ENCODE data around the gene VEZF1. TPM values are rescaled to one million over a fixed set of nuclear protein-coding genes. Genes with fewer than 3 reads are reported as not detected.

VEZF1 gene
- total and polyA plus RNA-seq, 2 experiments from 2014 or later: 36.0 to 67.7 TPM

- peaks cover 13% of the 10 kb centered on the region for H3K4me1 ChIP-seq (ENCODE audit: insufficient read depth)
- ATAC-seq (no peak), DNase-seq (ENCODE audit: low spot score) (no peak)
- H3K4me2 ChIP-seq: no peak overlapping the region
- no peaks in the 10 kb centered on the region for H3K79me2 ChIP-seq (replicated peaks; ENCODE audit: insufficient read depth)
- H3K9me2 ChIP-seq (ENCODE audit: insufficient read depth): no peaks in the 10 kb centered on the region
- H3K4me3 ChIP-seq: no peak overlapping the region
- Mint-ChIP-seq H3K36me3 (ENCODE audit: low read depth) (no peaks in the 10 kb centered on the region), H3K27me3 (ENCODE audit: insufficient read depth, low read depth, poor library complexity) (peaks cover 13% of the 10 kb centered on the region), H3K27ac (no peak overlapping the region), H3K4me3 (no peak overlapping the region), H3K4me1 (peaks cover 29% of the 10 kb centered on the region), H3K9me3 (no peaks in the 10 kb centered on the region)
- no peak overlapping the region for H2AFZ ChIP-seq
- H4K20me1 ChIP-seq (replicated peaks; ENCODE audit: insufficient read depth): no peaks in the 10 kb centered on the region
- H3K27ac ChIP-seq (ENCODE audit: low read depth): no peak overlapping the region
- no peaks in the 10 kb centered on the region for H3K36me3 ChIP-seq (ENCODE audit: insufficient read depth)
- TF ChIP-seq, protein P1, sequence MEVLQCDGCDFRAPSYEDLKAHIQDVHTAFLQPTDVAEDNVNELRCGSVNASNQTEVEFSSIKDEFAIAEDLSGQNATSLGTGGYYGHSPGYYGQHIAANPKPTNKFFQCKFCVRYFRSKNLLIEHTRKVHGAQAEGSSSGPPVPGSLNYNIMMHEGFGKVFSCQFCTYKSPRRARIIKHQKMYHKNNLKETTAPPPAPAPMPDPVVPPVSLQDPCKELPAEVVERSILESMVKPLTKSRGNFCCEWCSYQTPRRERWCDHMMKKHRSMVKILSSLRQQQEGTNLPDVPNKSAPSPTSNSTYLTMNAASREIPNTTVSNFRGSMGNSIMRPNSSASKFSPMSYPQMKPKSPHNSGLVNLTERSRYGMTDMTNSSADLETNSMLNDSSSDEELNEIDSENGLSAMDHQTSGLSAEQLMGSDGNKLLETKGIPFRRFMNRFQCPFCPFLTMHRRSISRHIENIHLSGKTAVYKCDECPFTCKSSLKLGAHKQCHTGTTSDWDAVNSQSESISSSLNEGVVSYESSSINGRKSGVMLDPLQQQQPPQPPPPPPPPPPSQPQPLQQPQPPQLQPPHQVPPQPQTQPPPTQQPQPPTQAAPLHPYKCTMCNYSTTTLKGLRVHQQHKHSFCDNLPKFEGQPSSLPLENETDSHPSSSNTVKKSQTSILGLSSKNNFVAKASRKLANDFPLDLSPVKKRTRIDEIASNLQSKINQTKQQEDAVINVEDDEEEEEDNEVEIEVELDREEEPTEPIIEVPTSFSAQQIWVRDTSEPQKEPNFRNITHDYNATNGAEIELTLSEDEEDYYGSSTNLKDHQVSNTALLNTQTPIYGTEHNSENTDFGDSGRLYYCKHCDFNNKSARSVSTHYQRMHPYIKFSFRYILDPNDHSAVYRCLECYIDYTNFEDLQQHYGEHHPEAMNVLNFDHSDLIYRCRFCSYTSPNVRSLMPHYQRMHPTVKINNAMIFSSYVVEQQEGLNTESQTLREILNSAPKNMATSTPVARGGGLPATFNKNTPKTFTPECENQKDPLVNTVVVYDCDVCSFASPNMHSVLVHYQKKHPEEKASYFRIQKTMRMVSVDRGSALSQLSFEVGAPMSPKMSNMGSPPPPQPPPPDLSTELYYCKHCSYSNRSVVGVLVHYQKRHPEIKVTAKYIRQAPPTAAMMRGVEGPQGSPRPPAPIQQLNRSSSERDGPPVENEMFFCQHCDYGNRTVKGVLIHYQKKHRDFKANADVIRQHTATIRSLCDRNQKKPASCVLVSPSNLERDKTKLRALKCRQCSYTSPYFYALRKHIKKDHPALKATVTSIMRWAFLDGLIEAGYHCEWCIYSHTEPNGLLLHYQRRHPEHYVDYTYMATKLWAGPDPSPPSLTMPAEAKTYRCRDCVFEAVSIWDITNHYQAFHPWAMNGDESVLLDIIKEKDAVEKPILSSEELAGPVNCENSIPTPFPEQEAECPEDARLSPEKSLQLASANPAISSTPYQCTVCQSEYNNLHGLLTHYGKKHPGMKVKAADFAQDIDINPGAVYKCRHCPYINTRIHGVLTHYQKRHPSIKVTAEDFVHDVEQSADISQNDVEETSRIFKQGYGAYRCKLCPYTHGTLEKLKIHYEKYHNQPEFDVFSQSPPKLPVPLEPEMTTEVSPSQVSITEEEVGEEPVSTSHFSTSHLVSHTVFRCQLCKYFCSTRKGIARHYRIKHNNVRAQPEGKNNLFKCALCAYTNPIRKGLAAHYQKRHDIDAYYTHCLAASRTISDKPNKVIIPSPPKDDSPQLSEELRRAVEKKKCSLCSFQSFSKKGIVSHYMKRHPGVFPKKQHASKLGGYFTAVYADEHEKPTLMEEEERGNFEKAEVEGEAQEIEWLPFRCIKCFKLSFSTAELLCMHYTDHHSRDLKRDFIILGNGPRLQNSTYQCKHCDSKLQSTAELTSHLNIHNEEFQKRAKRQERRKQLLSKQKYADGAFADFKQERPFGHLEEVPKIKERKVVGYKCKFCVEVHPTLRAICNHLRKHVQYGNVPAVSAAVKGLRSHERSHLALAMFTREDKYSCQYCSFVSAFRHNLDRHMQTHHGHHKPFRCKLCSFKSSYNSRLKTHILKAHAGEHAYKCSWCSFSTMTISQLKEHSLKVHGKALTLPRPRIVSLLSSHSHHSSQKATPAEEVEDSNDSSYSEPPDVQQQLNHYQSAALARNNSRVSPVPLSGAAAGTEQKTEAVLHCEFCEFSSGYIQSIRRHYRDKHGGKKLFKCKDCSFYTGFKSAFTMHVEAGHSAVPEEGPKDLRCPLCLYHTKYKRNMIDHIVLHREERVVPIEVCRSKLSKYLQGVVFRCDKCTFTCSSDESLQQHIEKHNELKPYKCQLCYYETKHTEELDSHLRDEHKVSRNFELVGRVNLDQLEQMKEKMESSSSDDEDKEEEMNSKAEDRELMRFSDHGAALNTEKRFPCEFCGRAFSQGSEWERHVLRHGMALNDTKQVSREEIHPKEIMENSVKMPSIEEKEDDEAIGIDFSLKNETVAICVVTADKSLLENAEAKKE (CRISPR knock-in tag; IDR thresholded peaks at IDR 0.05): no peak
- TF ChIP-seq ZNF114 (CRISPR knock-in tag; IDR thresholded peaks at IDR 0.05) (no peak), REST (IDR thresholded peaks at IDR 0.05; ENCODE audit: unreplicated experiment) (no peak), ZNF331 (CRISPR knock-in tag; IDR thresholded peaks at IDR 0.05; ENCODE audit: low read depth) (no peak), EZH2phosphoT487 (IDR thresholded peaks at IDR 0.05; ENCODE audit: unreplicated experiment) (no peak), CREB1 (CRISPR knock-in tag; IDR thresholded peaks at IDR 0.05; ENCODE audit: low read depth) (no peak)
- TF ChIP-seq, protein P2, sequence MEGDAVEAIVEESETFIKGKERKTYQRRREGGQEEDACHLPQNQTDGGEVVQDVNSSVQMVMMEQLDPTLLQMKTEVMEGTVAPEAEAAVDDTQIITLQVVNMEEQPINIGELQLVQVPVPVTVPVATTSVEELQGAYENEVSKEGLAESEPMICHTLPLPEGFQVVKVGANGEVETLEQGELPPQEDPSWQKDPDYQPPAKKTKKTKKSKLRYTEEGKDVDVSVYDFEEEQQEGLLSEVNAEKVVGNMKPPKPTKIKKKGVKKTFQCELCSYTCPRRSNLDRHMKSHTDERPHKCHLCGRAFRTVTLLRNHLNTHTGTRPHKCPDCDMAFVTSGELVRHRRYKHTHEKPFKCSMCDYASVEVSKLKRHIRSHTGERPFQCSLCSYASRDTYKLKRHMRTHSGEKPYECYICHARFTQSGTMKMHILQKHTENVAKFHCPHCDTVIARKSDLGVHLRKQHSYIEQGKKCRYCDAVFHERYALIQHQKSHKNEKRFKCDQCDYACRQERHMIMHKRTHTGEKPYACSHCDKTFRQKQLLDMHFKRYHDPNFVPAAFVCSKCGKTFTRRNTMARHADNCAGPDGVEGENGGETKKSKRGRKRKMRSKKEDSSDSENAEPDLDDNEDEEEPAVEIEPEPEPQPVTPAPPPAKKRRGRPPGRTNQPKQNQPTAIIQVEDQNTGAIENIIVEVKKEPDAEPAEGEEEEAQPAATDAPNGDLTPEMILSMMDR (conservative IDR thresholded peaks at IDR 0.05; ENCODE audit: low read depth in 2 of 2): no peak
- H3K27me3 ChIP-seq (ENCODE audit: insufficient read depth): no peaks in the 10 kb centered on the region
- 0 out of 2 replicates have a peak, but pooled peaks cover 5% of the 10 kb centered on the region for H3F3A ChIP-seq (replicated peaks; ENCODE audit: low read depth)
Measured at GRCh38 chr17:57937492-57937891, 50.6 kb downstream of the VEZF1 start.

All from GM23338 (cell line).